ENCODE measurements around the gene VCL. TPM values are rescaled to one million over a fixed set of nuclear protein-coding genes. Genes with fewer than 3 reads are reported as not detected.

The VCL gene
- total RNA-seq, 1 experiment from 2014 or later: 291 TPM

DNA sequence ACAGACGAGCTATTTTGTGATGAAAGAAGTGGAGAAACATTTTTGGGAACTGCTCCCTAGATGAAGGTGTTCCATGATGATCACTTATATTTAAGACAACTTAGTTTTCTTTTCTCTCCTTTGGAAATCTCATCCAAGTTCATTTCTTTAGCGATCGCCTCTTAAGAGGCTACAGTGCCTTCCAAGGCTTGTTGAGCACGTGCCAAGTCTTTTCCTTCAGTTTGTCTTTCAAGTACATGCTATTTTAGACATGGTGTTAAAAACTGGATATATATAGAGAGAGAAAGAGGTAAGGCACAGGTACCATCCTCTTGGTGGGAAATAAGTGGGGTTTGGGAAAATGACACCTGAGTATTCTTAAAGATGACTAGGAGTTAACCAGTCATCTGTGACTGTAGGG lies 155.8 kb downstream of the VCL start:
- Histone ChIP-seq H2AFZ (ENCODE audit: low read length) (no peak overlapping the region), H4K20me1 (ENCODE audit: control insufficient read depth, insufficient read depth, insufficient read length) (no peaks in the 10 kb centered on the region)
- WGBS (ENCODE audit: extremely low coverage, insufficient read length, low lambda C conversion rate): no CpG with 5 or more reads among the region's 4 CpGs

More for the DNA sequence above, 155.8 kb downstream of the VCL start:
- Histone ChIP-seq H3K56ac (ENCODE audit: insufficient read length, low read depth, low read length) (no peak overlapping the region), H2BK5ac (ENCODE audit: insufficient read length, low read length) (no peak overlapping the region), H3K4me1 (ENCODE audit: insufficient read depth, low read length) (0 out of 2 replicates have a peak, but pooled peaks cover 2% of the 10 kb centered on the region), H2BK12ac (ENCODE audit: insufficient read length, low read depth, low read length) (no peak overlapping the region), H3K23me2 (ENCODE audit: insufficient read length, low read depth, low read length, poor library complexity, severe bottlenecking) (no peaks in the 10 kb centered on the region), H3K27ac (ENCODE audit: insufficient read length, low read depth, low read length) (no peak overlapping the region), H3K4ac (ENCODE audit: low read depth, low read length) (no peak overlapping the region), H2BK20ac (ENCODE audit: low read depth, low read length, poor library complexity, severe bottlenecking) (no peak overlapping the region), H3K14ac (ENCODE audit: insufficient read depth, low read length) (no peak overlapping the region), H4K91ac (ENCODE audit: insufficient read length, low read depth, low read length) (no peak overlapping the region), H2BK15ac (ENCODE audit: low read depth, low read length) (no peak overlapping the region), H4K5ac (ENCODE audit: insufficient read length, low read depth, low read length) (no peak overlapping the region), H3K79me1 (ENCODE audit: insufficient read depth, low read depth, low read length, poor library complexity, severe bottlenecking) (peaks cover 8% of the 10 kb centered on the region), H2AK5ac (ENCODE audit: insufficient read length, low read length) (no peak overlapping the region), H3K9ac (ENCODE audit: extremely low read depth, insufficient read length, low read length) (no peak overlapping the region), H3K4me2 (ENCODE audit: insufficient read depth, insufficient read length, low read length) (no peak overlapping the region), H3K27me3 (ENCODE audit: insufficient read depth, low read length) (no peaks in the 10 kb centered on the region), H2BK120ac (ENCODE audit: low read depth, low read length, poor library complexity, severe bottlenecking) (no peak overlapping the region), H3K23ac (ENCODE audit: insufficient read length, low read depth, low read length) (no peak overlapping the region), H3T11ph (ENCODE audit: low read length) (no peak overlapping the region), H3K18ac (ENCODE audit: insufficient read length, low read depth, low read length) (no peak overlapping the region), H3K9me3 (ENCODE audit: control insufficient read depth, low read depth, low read length) (no peaks in the 10 kb centered on the region), H4K8ac (replicated peaks; ENCODE audit: insufficient read length, low read depth, low read length) (no peak overlapping the region), H3K79me2 (ENCODE audit: insufficient read depth, low read length) (peaks cover 13% of the 10 kb centered on the region; the same call in 1 of the 2 replicates)
- Mint-ChIP-seq H3K4me3 (no peak overlapping the region; a peak in 1 of 5 replicates), H3K27ac (peak overlapping the region in 1 of 3 experiments; percentile 68; a peak in 2 of 7 replicates), H3K27me3 (ENCODE audit: low read depth) (no peaks in the 10 kb centered on the region), H3K36me3 (ENCODE audit: insufficient read depth in 1 of 3, low read depth in 3 of 3) (peaks cover 0 to 2% (median 0%) of the 10 kb centered on the region in 3 experiments; a peak in 2 of 7 replicates), H3K4me1 (peaks cover 15 to 17% of the 10 kb centered on the region in 2 experiments), H3K9me3 (no peaks in the 10 kb centered on the region)
- TF ChIP-seq, protein P1, sequence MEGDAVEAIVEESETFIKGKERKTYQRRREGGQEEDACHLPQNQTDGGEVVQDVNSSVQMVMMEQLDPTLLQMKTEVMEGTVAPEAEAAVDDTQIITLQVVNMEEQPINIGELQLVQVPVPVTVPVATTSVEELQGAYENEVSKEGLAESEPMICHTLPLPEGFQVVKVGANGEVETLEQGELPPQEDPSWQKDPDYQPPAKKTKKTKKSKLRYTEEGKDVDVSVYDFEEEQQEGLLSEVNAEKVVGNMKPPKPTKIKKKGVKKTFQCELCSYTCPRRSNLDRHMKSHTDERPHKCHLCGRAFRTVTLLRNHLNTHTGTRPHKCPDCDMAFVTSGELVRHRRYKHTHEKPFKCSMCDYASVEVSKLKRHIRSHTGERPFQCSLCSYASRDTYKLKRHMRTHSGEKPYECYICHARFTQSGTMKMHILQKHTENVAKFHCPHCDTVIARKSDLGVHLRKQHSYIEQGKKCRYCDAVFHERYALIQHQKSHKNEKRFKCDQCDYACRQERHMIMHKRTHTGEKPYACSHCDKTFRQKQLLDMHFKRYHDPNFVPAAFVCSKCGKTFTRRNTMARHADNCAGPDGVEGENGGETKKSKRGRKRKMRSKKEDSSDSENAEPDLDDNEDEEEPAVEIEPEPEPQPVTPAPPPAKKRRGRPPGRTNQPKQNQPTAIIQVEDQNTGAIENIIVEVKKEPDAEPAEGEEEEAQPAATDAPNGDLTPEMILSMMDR (conservative IDR thresholded peaks at IDR 0.05): no peak
- DNase-seq: no peak

Measured in H9 (cell line).